BJ (cell line): ENCODE results near the gene RNASE4. TPM values are rescaled to one million over a fixed set of nuclear protein-coding genes. Genes with fewer than 3 reads are reported as not detected.

Experiments used
- CTCF ChIA-PET: fragments of 350-600 bp; formaldehyde crosslinking; extraction: SDS; loops from one replicate; lab custom pipeline; 2021; ENCODE audit warnings: antibody characterized with exemption, inconsistent platforms; lab: Yijun Ruan, JAX
- POLR2A ChIA-PET: fragments of 300-600 bp; sonication (Branson Sonifier 250); formaldehyde crosslinking; extraction: SDS; loops from one replicate; lab custom pipeline; 2021; ENCODE audit warnings: antibody characterized with exemption; lab: Charles Lee
- DNase-seq: peaks from one replicate; pipeline ENCODE4 v3.0.0-alpha.2; 2011; ENCODE audit warnings: low read depth
- H3K27me3 ChIP-seq: 2 replicates; pipeline ENCODE4 v1.6.0; 2011; ENCODE audit warnings: low read length; ENCODE audit not compliant: control insufficient read depth, insufficient read depth
- H3K36me3 ChIP-seq: 2 replicates; pipeline ENCODE4 v1.5.1; 2011; ENCODE audit warnings: low read length; ENCODE audit not compliant: control insufficient read depth, insufficient read depth
- H3K4me3 ChIP-seq: 2 replicates; pipeline ENCODE4 v1.5.1; 2011; ENCODE audit warnings: low read depth, mild to moderate bottlenecking, control low read depth, low read length
- polyA plus RNA-seq: library from polyadenylated mRNA; depleted of rRNA; stranded (reverse); fragments of >200 nt; gene quantifications from 2 replicates; pipeline ENCODE4 v1.2.3, GENCODE V29; 2011
- TF ChIP-seq, protein P1 (sequence below): IDR thresholded peaks from 2 replicates; pipeline ENCODE4 v1.5.1; 2011; ENCODE audit warnings: low read depth, mild to moderate bottlenecking, control low read depth, inconsistent platforms, low read length, moderate library complexity; ENCODE audit not compliant: insufficient read depth

Gene RNASE4
- polyA plus RNA-seq, 1 experiment: 42.4 TPM

DNA sequence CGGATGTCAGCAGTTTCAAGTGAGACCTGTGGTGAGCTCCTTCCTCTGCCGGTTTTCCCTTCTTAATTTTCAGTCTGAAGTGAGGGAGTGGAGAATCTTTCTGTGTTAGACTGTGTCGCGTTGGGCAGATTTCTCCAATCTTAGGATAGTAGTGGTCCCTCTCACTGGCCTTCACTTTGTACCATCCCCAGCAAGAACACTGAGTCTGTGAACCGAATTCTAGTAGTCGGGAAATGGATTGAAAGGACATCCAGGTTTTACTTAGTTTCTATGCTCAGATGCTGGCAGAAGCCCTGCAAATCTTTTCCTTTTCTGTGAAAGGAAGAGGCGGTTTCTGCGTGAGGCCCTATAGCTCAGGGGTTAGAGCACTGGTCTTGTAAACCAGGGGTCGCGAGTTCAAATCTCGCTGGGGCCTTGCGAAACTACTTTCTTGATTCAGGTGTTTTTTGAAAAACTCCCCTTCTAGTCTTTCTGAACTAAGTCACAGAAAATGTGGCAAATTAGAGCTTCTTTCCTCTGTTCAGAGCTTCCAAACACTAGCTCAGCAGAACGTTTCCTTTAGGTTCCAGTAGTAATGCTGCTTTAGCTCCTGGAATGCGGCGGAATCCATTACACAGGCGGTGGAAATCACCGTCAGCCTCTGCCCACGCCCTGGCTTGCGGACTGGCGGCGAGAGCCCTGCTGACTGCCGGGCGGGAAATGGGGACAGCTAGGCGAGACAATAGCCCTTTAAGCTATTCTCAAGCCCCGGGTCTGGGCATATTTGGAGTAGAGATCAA is 2.8 kb upstream of the RNASE4 start:
- TF ChIP-seq, protein P1, sequence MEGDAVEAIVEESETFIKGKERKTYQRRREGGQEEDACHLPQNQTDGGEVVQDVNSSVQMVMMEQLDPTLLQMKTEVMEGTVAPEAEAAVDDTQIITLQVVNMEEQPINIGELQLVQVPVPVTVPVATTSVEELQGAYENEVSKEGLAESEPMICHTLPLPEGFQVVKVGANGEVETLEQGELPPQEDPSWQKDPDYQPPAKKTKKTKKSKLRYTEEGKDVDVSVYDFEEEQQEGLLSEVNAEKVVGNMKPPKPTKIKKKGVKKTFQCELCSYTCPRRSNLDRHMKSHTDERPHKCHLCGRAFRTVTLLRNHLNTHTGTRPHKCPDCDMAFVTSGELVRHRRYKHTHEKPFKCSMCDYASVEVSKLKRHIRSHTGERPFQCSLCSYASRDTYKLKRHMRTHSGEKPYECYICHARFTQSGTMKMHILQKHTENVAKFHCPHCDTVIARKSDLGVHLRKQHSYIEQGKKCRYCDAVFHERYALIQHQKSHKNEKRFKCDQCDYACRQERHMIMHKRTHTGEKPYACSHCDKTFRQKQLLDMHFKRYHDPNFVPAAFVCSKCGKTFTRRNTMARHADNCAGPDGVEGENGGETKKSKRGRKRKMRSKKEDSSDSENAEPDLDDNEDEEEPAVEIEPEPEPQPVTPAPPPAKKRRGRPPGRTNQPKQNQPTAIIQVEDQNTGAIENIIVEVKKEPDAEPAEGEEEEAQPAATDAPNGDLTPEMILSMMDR: no peak
- no peak for DNase-seq
- Histone ChIP-seq H3K4me3 (peak overlapping the region; percentile 79), H3K27me3 (no peaks in the 10 kb centered on the region), H3K36me3 (no peaks in the 10 kb centered on the region)
- CTCF ChIA-PET: interaction anchor here (0.8 to 4.1 kb wide), 10 partner anchors 9 to 354 kb away, joined by 3 to 19 read pairs (median 4); partner anchors contain the start of gene CCNB1IP1
- POLR2A ChIA-PET: interaction anchor here (0.5 to 1.0 kb wide), 5 partner anchors 19 to 339 kb away, joined by 3 read pairs; partner anchors contain the start of gene PIP4P1

DNA sequence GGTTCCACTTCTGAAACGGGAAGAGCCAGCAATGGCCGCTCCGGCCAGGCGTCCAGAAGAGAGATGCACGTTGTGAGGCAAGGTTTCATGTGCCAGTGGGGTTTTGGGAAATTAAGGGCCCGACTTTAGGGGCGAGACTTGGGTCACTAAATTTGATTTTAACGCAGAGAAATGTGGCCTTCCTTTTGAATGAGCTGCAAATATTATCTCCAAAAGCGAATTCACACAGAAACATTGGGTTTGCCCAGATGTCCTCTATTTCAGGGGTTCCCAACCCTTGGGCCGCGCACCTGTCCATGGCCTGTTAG is 2.3 kb upstream of the RNASE4 start:
- Histone ChIP-seq H3K27me3 (no peaks in the 10 kb centered on the region), H3K36me3 (no peaks in the 10 kb centered on the region), H3K4me3 (peak overlapping the region; percentile 79)
- POLR2A ChIA-PET: interaction anchor here (0.6 to 1.0 kb wide), 4 partner anchors 20 to 221 kb away, joined by 3 read pairs; partner anchors contain the start of gene PIP4P1
- TF ChIP-seq, protein P1: no peak
- no peak for DNase-seq
- CTCF ChIA-PET: interaction anchor here (1.2 to 4.1 kb wide), 4 partner anchors 9 to 355 kb away, joined by 4 to 19 read pairs (median 12); partner anchors contain the start of gene CCNB1IP1

DNA sequence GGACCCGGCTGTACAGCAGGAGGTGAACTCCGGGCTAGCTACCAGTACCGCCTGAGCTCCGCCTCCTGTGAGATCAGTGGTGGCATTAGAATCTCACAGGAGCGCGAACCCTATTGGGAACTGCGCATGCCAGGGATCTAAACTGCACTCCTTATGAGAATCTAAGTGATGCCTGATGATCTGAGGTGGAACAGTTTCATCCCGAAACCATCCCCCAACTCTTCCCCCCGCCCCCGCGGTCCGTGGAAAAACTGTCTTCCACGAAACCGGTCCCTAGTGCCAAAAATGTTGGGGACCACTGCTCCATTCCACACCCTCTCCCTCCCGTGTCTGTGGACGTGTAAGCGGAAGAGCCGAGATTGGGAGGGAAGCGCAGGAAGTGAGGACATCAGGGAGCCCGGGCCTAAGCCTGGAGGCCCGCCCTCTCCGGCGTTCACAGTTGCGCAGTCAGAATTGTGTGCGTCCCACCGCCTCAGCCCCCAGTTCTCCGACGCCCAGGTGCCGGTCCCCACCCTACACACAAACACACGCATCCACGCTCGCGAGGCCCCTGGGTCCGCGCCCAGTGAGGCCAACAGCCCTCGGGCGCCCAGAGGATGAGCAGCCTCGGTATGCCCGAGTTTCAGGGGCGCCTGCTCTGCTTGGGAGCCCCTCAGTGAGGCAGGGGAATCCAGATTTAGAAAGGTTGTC is 1.8 kb upstream of the RNASE4 start:
- TF ChIP-seq, protein P1: 0 out of 2 replicates have a peak, but pooled peaks have one; percentile 13
- H3K4me3 ChIP-seq: peak overlapping the region; percentile 79
- POLR2A ChIA-PET: interaction anchor here (0.6 to 1.0 kb wide), 4 partner anchors 20 to 221 kb away, joined by 3 read pairs; partner anchors contain the start of gene PIP4P1
- no peaks in the 10 kb centered on the region for H3K27me3 ChIP-seq
- no peak for DNase-seq
- no peaks in the 10 kb centered on the region for H3K36me3 ChIP-seq
- CTCF ChIA-PET: interaction anchor here (0.7 to 4.1 kb wide), 6 partner anchors 8 to 355 kb away, joined by 3 to 19 read pairs (median 12); partner anchors contain the start of gene APEX1

DNA sequence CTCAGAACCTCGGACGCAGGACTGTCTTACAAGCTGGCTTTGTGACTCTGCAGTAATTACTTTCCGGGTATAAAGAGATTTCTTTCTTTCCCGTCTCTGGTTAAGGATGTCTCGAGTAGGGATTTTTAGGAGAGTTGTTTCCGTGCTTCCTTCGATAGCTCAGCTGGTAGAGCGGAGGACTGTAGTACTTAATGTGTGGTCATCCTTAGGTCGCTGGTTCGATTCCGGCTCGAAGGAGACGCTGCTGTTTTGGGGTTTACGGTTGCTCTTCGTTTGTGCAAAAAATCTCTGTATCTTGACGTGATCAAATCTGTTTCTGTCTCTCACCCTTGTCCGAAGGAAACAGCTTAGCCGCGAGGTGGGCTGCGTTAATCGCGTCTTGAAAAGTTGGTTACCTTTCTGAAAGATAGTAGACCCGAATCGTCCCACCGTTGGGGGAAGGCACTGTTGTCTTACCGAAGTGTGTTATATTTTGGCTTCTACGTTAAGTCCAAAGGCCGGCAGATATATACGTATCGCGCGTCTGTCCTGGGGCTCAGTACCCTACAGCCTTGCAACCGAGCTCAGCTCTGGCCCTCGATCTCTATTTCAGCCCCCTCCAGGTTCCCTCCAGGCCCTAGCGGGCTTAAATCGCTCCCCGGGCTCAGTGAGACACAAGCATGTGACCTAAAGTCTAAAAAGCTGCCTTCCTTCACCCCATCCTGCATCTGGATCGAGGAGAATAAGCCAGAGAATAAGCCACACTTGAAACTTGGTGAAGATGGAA is 1.1 kb upstream of the RNASE4 start:
- no peaks in the 10 kb centered on the region for H3K36me3 ChIP-seq
- peak; percentile 73 for DNase-seq
- H3K4me3 ChIP-seq: peak overlapping the region; percentile 79
- no peaks in the 10 kb centered on the region for H3K27me3 ChIP-seq
- ChIA-PET CTCF (interaction anchor here (0.7 to 3.7 kb wide), 7 partner anchors 12 to 355 kb away, joined by 3 to 18 read pairs (median 7); partner anchors contain the start of gene APEX1), POLR2A (no interaction called here)
- TF ChIP-seq, protein P1: no peak
